HT1080 (cell line): Measurements from ENCODE around the gene CSH1. TPM values are rescaled to one million over a fixed set of nuclear protein-coding genes. Genes with fewer than 3 reads are reported as not detected.
"Not testable (repeated sequence)": the region's sequence is repeated elsewhere in the genome, so short reads cannot be mapped to it uniquely, and the experiment has no call there.

Experiments used
- DNase-seq: peaks from one replicate; pipeline ENCODE4 v3.0.0-alpha.2; 2015; ENCODE audit warnings: low read depth
- polyA plus RNA-seq, 2 experiments: library from polyadenylated mRNA; depleted of rRNA; stranded (reverse); fragments of >200 nt; gene quantifications; 2 replicates each; pipeline ENCODE4 v1.2.3, GENCODE V29; 2015
- total RNA-seq: library from RNA; depleted of rRNA; stranded (reverse); fragments of >200 nt; shearing (Covaris generic); gene quantifications from 2 replicates; pipeline ENCODE4 v1.2.3, GENCODE V29; 2014; rRNA removed

CSH1 gene
- total RNA-seq: not detected in 2 replicates
- polyA plus RNA-seq (2015; cell fraction: cytosol; rRNA removed): not detected in 2 replicates
- polyA plus RNA-seq (2015; cell fraction: nucleus; rRNA removed): not detected in 2 replicates

GRCh38 chr17:63896524-63897354 is at the start of gene CSH1:
TSS of gene CSH1 (minus strand) at chr17:63896574. CDS start at chr17:63896511, 63 bp downstream.
- DNase-seq: not testable (repeated sequence)

- DNase-seq: no peak
Measured at GRCh38 chr17:63945784-63946439, 49.5 kb upstream of the CSH1 start.

GRCh38 chr17:63944736-63945499 is 48.5 kb upstream of the CSH1 start:
- DNase-seq: no peak

- no peak for DNase-seq
Measured at GRCh38 chr17:63943745-63944144, 47.4 kb upstream of the CSH1 start.

GRCh38 chr17:63942309-63942985 is 46.1 kb upstream of the CSH1 start:
- DNase-seq: no peak

GRCh38 chr17:63941751-63942150 is 45.4 kb upstream of the CSH1 start:
- no peak for DNase-seq

GRCh38 chr17:63941162-63941561 is 44.8 kb upstream of the CSH1 start:
- DNase-seq: no peak

- DNase-seq: no peak
Measured at GRCh38 chr17:63940584-63940983, 44.2 kb upstream of the CSH1 start.

GRCh38 chr17:63939884-63940283 is 43.5 kb upstream of the CSH1 start:
- DNase-seq: no peak

GRCh38 chr17:63939401-63939800 is 43.0 kb upstream of the CSH1 start:
- DNase-seq: no peak

GRCh38 chr17:63937920-63938319 is 41.5 kb upstream of the CSH1 start:
- no peak for DNase-seq

GRCh38 chr17:63937319-63937718 is 40.9 kb upstream of the CSH1 start:
- DNase-seq: no peak

GRCh38 chr17:63934183-63935112 is 38.1 kb upstream of the CSH1 start:
- DNase-seq: no peak

GRCh38 chr17:63933598-63933997 is 37.2 kb upstream of the CSH1 start:
- DNase-seq: no peak

GRCh38 chr17:63932721-63933120 is 36.3 kb upstream of the CSH1 start:
- DNase-seq: no peak

GRCh38 chr17:63931981-63932561 is 35.7 kb upstream of the CSH1 start, which contains the start of gene CD79B:
TSS of gene CD79B (minus strand) at chr17:63932331. CDS start at chr17:63932261, 70 bp downstream.
- no peak for DNase-seq

GRCh38 chr17:63930951-63931575 is 34.7 kb upstream of the CSH1 start:
- no peak for DNase-seq

GRCh38 chr17:63929860-63930766 is 33.7 kb upstream of the CSH1 start:
- DNase-seq: no peak
